Measurements from ENCODE around the gene LAMTOR3.

DNA sequence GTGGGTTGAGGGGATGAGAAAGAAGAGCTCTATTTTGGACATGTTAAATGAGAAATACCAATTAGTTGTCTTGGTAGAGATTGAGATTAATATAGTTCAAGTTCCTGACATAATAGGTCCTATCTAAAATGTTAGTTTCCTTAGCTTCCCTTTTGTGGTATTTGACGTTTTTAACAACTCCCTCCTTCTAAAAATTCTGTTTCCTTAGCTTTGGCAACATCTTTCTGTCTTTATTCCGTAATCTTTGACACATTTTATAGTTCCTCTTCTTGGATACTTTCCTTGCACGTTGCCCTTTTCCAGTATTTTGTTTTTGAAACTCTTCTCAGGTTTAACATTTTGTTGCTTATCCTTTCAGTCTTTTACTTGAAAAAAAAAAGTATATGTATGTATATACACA is 36.9 kb downstream of the LAMTOR3 start:
- TF ChIP-seq POLR2A (IDR thresholded peaks at IDR 0.05; ENCODE audit: low read depth, low read length), result no peak
- no peak for TF ChIP-seq TAF1 (IDR thresholded peaks at IDR 0.05; ENCODE audit: low read depth, low read length)
- no peak for TF ChIP-seq SPI1 (IDR thresholded peaks at IDR 0.05; ENCODE audit: low read depth, low read length)
- no peak for TF ChIP-seq POLR2AphosphoS5 (IDR thresholded peaks at IDR 0.05; ENCODE audit: low read depth, low read length)
- no peak for TF ChIP-seq PAX5 (IDR thresholded peaks at IDR 0.05; ENCODE audit: insufficient read depth, low read length, severe bottlenecking)
